IMR-90 (cell line): Measurements from ENCODE around the gene SPAAR. TPM values are rescaled to one million over a fixed set of nuclear protein-coding genes. Genes with fewer than 3 reads are reported as not detected.

Experiments
- ATAC-seq: fragments of 200-7000 bp; cut with Tn5 transposase; 2 replicates; pipeline ENCODE4 v1.9.1; 2020; ENCODE audit warnings: low read depth, mild to moderate bottlenecking, moderate library complexity
- BruUV-seq: library from RNA; stranded (reverse); fragments of 400-500 nt; replicated peaks from 2 replicates; lab custom pipeline; 2021; lab: Mats Ljungman, UMichigan
- CTCF ChIA-PET: fragments of 300-600 bp; formaldehyde crosslinking; extraction: SDS; loops from one replicate; lab custom pipeline; 2021; ENCODE audit warnings: antibody characterized with exemption; lab: Yijun Ruan, JAX
- POLR2A ChIA-PET: fragments of 300-600 bp; sonication (Branson Sonifier 250); formaldehyde crosslinking; loops from one replicate; lab custom pipeline; 2022; ENCODE audit warnings: antibody characterized with exemption; ENCODE audit not compliant: unreplicated experiment; lab: Charles Lee
- DNase-seq: peaks from one replicate; pipeline ENCODE4 v3.0.0; 2013
- H2AFZ ChIP-seq: replicated peaks from 2 replicates; pipeline ENCODE3; 2013; ENCODE audit warnings: low read length, mild to moderate bottlenecking; ENCODE audit not compliant: poor library complexity
- H2AK5ac ChIP-seq: 2 replicates; pipeline ENCODE4 v1.6.1; 2013; ENCODE audit warnings: low read depth, low read length, inconsistent platforms
- H2AK9ac ChIP-seq: replicated peaks from 2 replicates; pipeline ENCODE3; 2013; ENCODE audit warnings: mild to moderate bottlenecking, low read depth, low read length, moderate library complexity; ENCODE audit not compliant: poor library complexity
- H2BK120ac ChIP-seq: 2 replicates; pipeline ENCODE4 v1.6.1; 2013; ENCODE audit warnings: low read depth, low read length, inconsistent platforms
- H2BK15ac ChIP-seq: 3 replicates; pipeline ENCODE4 v1.6.1; 2013; ENCODE audit warnings: low read depth, low read length, inconsistent platforms
- H2BK20ac ChIP-seq: 2 replicates; pipeline ENCODE4 v1.6.1; 2013; ENCODE audit warnings: low read depth, mild to moderate bottlenecking, inconsistent platforms, low read length, moderate library complexity
- H2BK5ac ChIP-seq: 2 replicates; pipeline ENCODE4 v1.6.1; 2013; ENCODE audit warnings: mild to moderate bottlenecking, low read depth, low read length, inconsistent platforms; ENCODE audit not compliant: poor library complexity, severe bottlenecking
- H3K14ac ChIP-seq: replicated peaks from 2 replicates; pipeline ENCODE4 v1.6.1; 2013; ENCODE audit warnings: low read depth, low read length, inconsistent platforms
- H3K18ac ChIP-seq: 2 replicates; pipeline ENCODE4 v1.6.1; 2013; ENCODE audit warnings: low read depth, low read length, control low read depth
- H3K23ac ChIP-seq: 2 replicates; pipeline ENCODE4 v1.6.1; 2013; ENCODE audit warnings: low read depth, low read length, inconsistent platforms
- H3K27ac ChIP-seq: 2 replicates; pipeline ENCODE4 v1.5.1; 2013; ENCODE audit warnings: mild to moderate bottlenecking, control low read depth, low read length; ENCODE audit not compliant: insufficient read depth
- H3K27me3 ChIP-seq: 2 replicates; pipeline ENCODE4 v1.6.1; 2013; ENCODE audit warnings: low read length; ENCODE audit not compliant: control insufficient read depth, insufficient read depth
- H3K36me3 ChIP-seq: 2 replicates; pipeline ENCODE4 v1.6.1; 2013; ENCODE audit warnings: low read length, mixed read lengths; ENCODE audit not compliant: control insufficient read depth, insufficient read depth
- H3K4ac ChIP-seq: 2 replicates; pipeline ENCODE4 v1.6.1; 2013; ENCODE audit warnings: low read depth, low read length, inconsistent platforms
- H3K4me1 ChIP-seq: 2 replicates; pipeline ENCODE4 v1.6.1; 2013; ENCODE audit warnings: low read length, mixed read lengths; ENCODE audit not compliant: control insufficient read depth, insufficient read depth
- H3K4me2 ChIP-seq: 2 replicates; pipeline ENCODE4 v1.6.1; 2013; ENCODE audit warnings: low read depth, mild to moderate bottlenecking, control low read depth, low read length, moderate library complexity
- H3K4me3 ChIP-seq: 2 replicates; pipeline ENCODE4 v1.5.1; 2013; ENCODE audit warnings: low read depth, mild to moderate bottlenecking, control low read depth, low read length, moderate library complexity; ENCODE audit not compliant: insufficient read depth
- H3K56ac ChIP-seq: 2 replicates; pipeline ENCODE4 v1.6.1; 2013; ENCODE audit warnings: low read length, inconsistent platforms; ENCODE audit not compliant: insufficient read depth; ENCODE audit errors: extremely low read depth
- H3K79me1 ChIP-seq, 2 experiments: 2 replicates each; pipeline ENCODE4 v1.6.1; 2013; ENCODE audit warnings: low read length in 2 of 2, inconsistent platforms in 1 of 2, low read depth in 1 of 2
- H3K9ac ChIP-seq: 2 replicates; pipeline ENCODE4 v1.6.1; 2013; ENCODE audit warnings: low read depth, low read length, control low read depth
- H3K9me1 ChIP-seq: 2 replicates; pipeline ENCODE4 v1.6.1; 2013; ENCODE audit warnings: low read length, inconsistent platforms; ENCODE audit not compliant: insufficient read depth
- H3K9me3 ChIP-seq: 2 replicates; pipeline ENCODE4 v1.6.1; 2013; ENCODE audit warnings: low read length; ENCODE audit not compliant: control insufficient read depth, insufficient read depth
- H4K20me1 ChIP-seq: 2 replicates; pipeline ENCODE4 v1.6.1; 2013; ENCODE audit warnings: low read length, inconsistent platforms; ENCODE audit not compliant: insufficient read depth
- H4K5ac ChIP-seq: 2 replicates; pipeline ENCODE4 v1.6.1; 2013; ENCODE audit warnings: mild to moderate bottlenecking, low read depth, low read length, control low read depth
- H4K8ac ChIP-seq, 2 experiments: 2 replicates each; pipeline ENCODE4 v1.6.1; 2013; ENCODE audit warnings: low read depth in 2 of 2, low read length in 2 of 2, control low read depth in 1 of 2, inconsistent platforms in 1 of 2
- H4K91ac ChIP-seq: 2 replicates; pipeline ENCODE4 v1.6.1; 2013; ENCODE audit warnings: low read depth, low read length, inconsistent platforms; ENCODE audit not compliant: insufficient read depth
- CEBPB ChIP-seq: IDR thresholded peaks from 2 replicates; pipeline ENCODE4 v1.6.1; 2012; ENCODE audit warnings: low read depth, low read length, improper control_type of control experiment
- RAD21 ChIP-seq: IDR thresholded peaks from 2 replicates; pipeline ENCODE4 v1.6.1; 2012; ENCODE audit warnings: low read length, improper control_type of control experiment
- WGBS, 2 experiments: methylation state at CpG; one replicate each; pipeline versions ENCODE4 v1.1.5 to v1.1.7; 2013; ENCODE audit warnings: missing lambda C conversion rate in 2 of 2; ENCODE audit not compliant: insufficient read length in 1 of 2; ENCODE audit errors: extremely low coverage in 2 of 2; 5-methylcytosine and 5-hydroxymethylcytosine counted together
- dilution Hi-C: fragments of 300-500 bp; cut with HindIII; formaldehyde crosslinking; loops from one replicate; pipeline ENCODE4 v1.14.3; 2018; ENCODE audit warnings: low sequenced_read_pairs; ENCODE audit not compliant: unreplicated experiment
- in situ Hi-C: fragments of 300-500 bp; cut with MboI; formaldehyde crosslinking; loops from 3 replicates; pipeline ENCODE4 v1.14.3; 2019; ENCODE audit warnings: low sequenced_read_pairs, inconsistent platforms, mixed read lengths
- intact Hi-C: fragments of 100-400 bp; cut with micrococcal nuclease; formaldehyde crosslinking; loops from 2 replicates; pipeline ENCODE4 v1.10.0; 2022
- polyA plus RNA-seq, 3 experiments: library from polyadenylated mRNA; depleted of rRNA; stranded (reverse); fragments of >200 nt; gene quantifications; 2 replicates each; pipeline ENCODE4 v1.2.3, GENCODE V29; 2012; ENCODE audit warnings: low replicate concordance in 1 of 3
- total RNA-seq: library from RNA; depleted of rRNA; stranded (reverse); fragments of >200 nt; gene quantifications from 2 replicates; pipeline ENCODE4 v1.2.3, GENCODE V29; 2012

The SPAAR gene
- total and polyA plus RNA-seq, 2 of the 4 experiments (the other 2 are of a cell fraction), result 0.18 to 0.32 TPM

GRCh38 chr9:35868933-35869332 lies 40.4 kb upstream of the SPAAR start:
- Histone ChIP-seq H3K14ac (no peak overlapping the region), H3K4me1 (no peaks in the 10 kb centered on the region), H2BK120ac (no peak overlapping the region), H3K9me3 (no peaks in the 10 kb centered on the region), H3K4ac (no peak overlapping the region), H4K91ac (no peak overlapping the region), H2AFZ (no peak overlapping the region), H3K27me3 (peaks cover 9% of the 10 kb centered on the region), H3K79me1 (no peaks in the 10 kb centered on the region), H3K56ac (no peak overlapping the region), H2AK9ac (no peak overlapping the region), H4K8ac (no peak overlapping the region), H2BK5ac (no peak overlapping the region), H3K4me3 (no peak overlapping the region), H2BK15ac (no peak overlapping the region), H3K4me2 (no peak overlapping the region), H3K36me3 (no peaks in the 10 kb centered on the region), H3K23ac (no peak overlapping the region), H4K5ac (no peak overlapping the region), H3K9me1 (0 out of 2 replicates have a peak, but pooled peaks cover 3% of the 10 kb centered on the region), H3K9ac (no peak overlapping the region), H3K18ac (no peak overlapping the region), H3K27ac (no peak overlapping the region), H2AK5ac (no peak overlapping the region), H4K20me1 (no peaks in the 10 kb centered on the region), H2BK20ac (no peak overlapping the region)
- ChIA-PET CTCF (no interaction called here), POLR2A (no interaction called here)
- intact Hi-C loops, result no loop called here
- no TSS peak for BruUV-seq
- ATAC-seq (no peak), DNase-seq (no peak)
- WGBS, 2 experiments, result 52% methylated on average over 2 of the region's 2 CpGs; no CpG with 5 or more reads in 1 of the 2 experiments
- in situ Hi-C loops, result no loop called here
- dilution Hi-C loops, result no loop called here
- TF ChIP-seq CEBPB, result peak; percentile 59
- no peak for TF ChIP-seq RAD21
